Measurements from ENCODE around the gene CTNNBL1.

GRCh38 chr20:37837924-37838323 is 144.1 kb downstream of the CTNNBL1 start:
- TF ChIP-seq EZH2 (IDR thresholded peaks at IDR 0.05; ENCODE audit: insufficient read depth, poor library complexity, severe bottlenecking) (no peak), EZH2phosphoT487 (IDR thresholded peaks at IDR 0.05; ENCODE audit: insufficient read depth, low read depth) (no peak)

All from GM23248 (cell line).